GM18526 (cell line): Measurements from ENCODE around the gene GPATCH2.

Source experiments
- POLR2A ChIP-seq: IDR thresholded peaks from 3 replicates; pipeline ENCODE4 v1.6.1; 2011; ENCODE audit not compliant: insufficient read length; ENCODE audit errors: extremely low read depth

Gene GPATCH2

GRCh38 chr1:217552339-217552951 is 78.4 kb downstream of the GPATCH2 start:
- TF ChIP-seq POLR2A, result no peak

GRCh38 chr1:217542837-217543236 is 88.1 kb downstream of the GPATCH2 start:
- no peak for TF ChIP-seq POLR2A

DNA sequence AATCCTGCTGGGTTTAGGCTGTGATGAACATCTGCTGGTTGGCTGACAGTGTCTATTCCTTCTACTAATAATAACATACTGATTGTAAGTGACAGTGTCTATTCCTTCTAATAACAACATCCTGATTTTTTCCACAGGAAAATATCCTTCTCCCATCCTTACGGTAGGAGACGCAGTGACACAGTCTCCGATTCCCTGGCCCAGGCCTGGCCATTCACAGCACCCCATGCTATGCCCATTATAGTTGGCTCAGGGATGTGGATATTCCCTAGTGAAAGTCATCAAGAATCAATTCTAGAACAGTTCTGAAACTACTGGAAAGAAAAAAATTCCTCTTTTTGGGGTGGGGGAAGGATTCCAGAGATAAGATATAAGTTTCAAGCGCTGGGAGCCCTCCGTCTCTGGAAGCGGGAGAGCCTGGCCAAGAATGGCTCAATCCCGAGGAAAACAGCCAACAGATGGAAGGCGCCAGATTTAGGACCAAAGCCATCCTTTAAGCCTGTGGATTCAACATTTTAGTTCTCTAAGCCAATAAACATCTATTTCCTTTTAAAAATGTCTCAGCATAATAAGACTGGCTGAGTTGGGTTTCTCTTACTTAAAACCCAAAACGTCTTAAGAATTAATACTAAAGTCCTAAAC is 88.6 kb downstream of the GPATCH2 start:
- TF ChIP-seq POLR2A, result no peak

DNA sequence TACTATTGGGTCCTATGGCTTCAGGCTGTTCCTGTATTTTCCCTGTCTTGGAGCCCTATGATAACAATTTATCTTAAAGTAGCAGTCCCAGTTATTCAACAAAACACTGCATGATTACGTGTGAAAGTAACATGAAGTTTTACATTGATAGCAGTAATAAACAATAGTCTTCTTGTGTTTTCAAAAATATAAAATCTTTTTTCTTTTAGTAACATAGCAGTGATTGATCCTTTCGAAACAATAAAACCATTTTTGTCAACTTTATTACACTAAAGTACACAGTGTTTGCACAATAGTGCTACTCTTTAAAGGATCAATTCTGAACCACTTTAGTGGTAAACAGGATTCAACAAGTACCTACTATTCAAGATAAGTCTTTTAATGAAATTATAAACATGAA is 90.6 kb downstream of the GPATCH2 start:
- no peak for TF ChIP-seq POLR2A

DNA sequence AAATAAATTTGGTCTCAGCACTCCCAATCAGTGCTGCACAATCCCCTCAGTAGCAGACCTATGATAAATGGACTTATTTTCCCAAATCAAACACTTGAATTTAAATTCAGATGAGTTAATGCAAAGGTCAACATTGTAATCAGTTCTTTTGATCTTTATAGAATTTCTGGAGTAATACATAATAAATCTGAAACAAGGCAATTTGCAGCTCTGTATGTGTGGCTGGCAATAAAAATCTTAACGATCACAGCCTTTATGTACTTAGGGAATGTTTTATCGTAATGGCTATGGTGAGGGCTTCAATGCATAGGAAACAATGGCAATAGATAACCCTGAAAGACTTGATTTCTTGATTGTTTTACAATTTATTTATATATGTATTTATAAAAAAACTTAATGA is 91.4 kb downstream of the GPATCH2 start:
- no peak for TF ChIP-seq POLR2A

GRCh38 chr1:217535601-217536377 is 95.1 kb downstream of the GPATCH2 start:
- TF ChIP-seq POLR2A, result no peak

DNA sequence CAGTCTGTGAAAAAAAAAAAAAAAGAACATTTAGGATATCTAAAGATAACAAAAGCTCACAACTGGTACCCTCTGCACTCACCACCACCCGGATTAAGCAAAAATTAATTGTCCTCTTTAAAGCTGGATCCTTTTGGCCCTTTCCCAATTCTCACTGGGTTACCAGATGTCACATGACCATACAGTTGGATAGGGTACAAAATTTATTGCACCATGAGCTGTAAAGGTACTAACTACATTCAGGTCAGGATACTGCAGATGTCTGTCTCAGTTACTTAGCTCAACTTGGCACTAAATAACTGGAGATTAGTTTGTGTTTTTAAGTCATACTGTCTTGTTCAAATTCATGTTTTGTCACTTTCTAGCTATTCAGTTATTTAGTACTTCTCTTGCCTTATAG is 96.3 kb downstream of the GPATCH2 start:
- no peak for TF ChIP-seq POLR2A

GRCh38 chr1:217528271-217528670 is 102.6 kb downstream of the GPATCH2 start:
- TF ChIP-seq POLR2A, result no peak

DNA sequence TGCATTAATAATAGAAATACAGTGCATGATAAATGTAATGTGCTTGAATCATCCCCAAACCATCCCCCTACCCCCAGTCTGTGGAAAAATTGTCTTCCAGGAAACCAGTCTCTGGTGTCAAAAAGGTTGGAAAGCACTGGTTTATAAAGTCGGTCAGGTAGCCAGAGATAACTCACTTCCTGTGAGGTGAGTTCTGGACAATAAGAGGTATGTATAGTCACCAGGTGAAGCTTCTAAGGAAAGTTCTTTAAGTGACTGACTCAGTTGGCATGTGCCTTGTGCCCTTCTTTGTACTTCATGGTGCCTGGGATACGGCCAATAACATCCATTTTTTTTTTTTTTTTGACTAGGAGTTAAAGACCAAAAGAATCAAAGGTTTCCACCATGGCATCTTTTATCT is 103.7 kb downstream of the GPATCH2 start:
- no peak for TF ChIP-seq POLR2A

- TF ChIP-seq POLR2A, result no peak
These were observed 104.3 kb downstream of the GPATCH2 start for GRCh38 chr1:217526636-217527035.

DNA sequence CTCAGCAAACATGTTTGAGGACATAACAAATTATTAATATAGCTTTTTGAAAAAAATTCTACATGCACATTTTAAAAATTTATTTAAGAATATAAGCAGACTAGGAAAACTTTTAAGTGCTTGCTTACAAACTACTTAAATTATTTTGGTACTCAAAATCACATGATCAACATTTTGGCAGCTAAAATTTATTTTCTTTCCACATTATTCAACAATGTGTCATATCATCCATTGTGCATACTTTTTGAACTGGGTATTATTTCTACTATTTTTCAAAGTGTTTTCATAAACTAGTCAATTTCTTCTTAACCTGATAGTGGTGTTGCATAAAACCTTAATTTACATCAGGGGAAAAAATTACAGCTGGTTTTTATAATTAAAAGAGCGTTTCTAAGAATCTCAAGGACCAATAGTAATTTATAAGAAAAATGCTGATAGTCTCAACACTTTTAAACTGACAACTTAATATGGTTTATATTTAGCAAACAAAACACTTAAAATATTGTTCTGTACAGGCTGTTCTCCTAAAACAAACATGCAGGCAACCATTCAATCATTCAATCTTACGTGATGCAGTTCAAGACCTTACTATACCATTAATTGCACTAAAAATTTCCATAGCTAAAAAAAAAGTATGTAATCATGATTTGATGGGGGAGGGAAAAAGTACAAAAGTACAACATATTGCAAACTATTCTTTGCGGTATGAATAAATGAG is 105.0 kb downstream of the GPATCH2 start:
- TF ChIP-seq POLR2A, result no peak

DNA sequence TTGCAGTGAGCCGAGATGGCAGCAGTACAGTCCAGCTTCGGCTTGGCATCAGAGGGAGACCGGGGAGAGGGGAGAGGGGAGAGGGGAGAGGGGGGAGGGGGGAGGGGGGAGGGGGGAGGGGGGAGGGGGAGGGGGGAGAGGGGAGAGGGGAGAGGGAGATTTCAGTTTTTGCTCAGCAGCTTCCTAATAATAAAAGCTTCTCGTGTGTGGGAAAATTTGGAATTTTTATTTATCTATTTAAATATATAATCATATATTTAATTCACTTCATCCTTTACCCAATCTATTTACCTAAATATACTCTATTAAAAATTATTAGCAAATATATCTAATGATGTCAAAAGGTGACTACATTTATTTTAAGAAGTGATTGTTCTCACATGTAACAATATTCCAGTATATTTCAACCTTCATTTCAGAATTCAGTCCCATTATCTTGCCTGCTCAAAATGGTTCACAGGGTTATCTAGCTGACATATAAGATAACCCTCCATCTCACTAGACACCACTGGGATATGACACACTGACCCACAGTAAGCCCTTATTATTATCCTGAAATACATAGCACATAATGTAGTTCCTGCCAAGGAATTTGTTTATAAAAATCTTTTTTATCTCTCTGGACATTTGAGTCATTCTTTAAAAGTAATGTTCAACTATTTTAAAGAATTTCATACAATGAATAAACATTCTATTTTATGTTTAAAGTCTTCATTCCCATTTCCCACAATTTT is 105.9 kb downstream of the GPATCH2 start:
- no peak for TF ChIP-seq POLR2A

DNA sequence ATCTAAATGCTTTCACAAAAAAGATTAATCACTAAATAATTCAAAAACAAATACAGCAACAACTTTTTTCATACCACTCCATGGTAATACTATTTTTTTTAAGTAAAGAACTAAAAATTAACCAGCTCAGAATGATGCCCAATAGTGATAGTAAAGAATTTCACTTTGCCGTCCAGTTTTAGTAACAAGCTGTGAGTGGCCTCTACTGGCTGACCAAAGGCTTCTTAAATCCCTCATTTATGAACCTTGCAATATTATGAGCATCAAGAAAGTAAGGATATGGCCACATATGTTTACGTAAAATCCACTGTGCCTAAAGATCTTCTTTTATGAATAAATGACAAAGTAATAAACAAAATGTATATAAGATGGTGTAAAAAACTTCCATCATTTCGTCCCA is 108.6 kb downstream of the GPATCH2 start:
- no peak for TF ChIP-seq POLR2A

DNA sequence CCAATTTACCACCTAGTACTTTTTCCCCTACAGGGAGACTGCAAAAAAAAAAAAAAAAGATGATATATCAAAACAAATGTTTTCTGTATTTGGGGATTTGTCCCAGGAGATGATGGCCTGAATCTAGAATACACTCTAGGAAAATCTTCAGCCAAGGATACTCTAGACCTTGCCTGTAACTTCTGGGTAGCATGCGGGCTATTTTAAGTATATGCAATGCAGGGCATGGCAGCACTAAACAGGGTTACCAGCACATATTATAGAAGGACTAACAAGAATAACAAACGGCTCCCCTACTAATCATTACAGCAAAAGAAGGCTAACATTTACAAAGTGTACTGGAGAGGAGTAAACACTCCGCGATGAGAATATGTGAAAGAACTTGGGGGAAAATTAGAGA is 109.6 kb downstream of the GPATCH2 start:
- no peak for TF ChIP-seq POLR2A

- no peak for TF ChIP-seq POLR2A
These were observed 124.0 kb downstream of the GPATCH2 start for GRCh38 chr1:217506878-217507277.
